Measurements from ENCODE around the gene HECA. TPM values are rescaled to one million over a fixed set of nuclear protein-coding genes. Genes with fewer than 3 reads are reported as not detected.
"Not testable (repeated sequence)": the region's sequence is repeated elsewhere in the genome, so short reads cannot be mapped to it uniquely, and the experiment has no call there.

HECA gene
- total RNA-seq, 4 donors from 2014 or later: 23.6 to 42.0 (median 33.0) TPM

GRCh38 chr6:139198529-139199288, 63.8 kb downstream of the HECA start:
- TF ChIP-seq POLR2A (IDR thresholded peaks at IDR 0.05) (no peak), CTCF (IDR thresholded peaks at IDR 0.05) (no peak)
- 89% methylated on average over 4 of the region's 4 CpGs for WGBS, 2 donors
- Histone ChIP-seq H3K27ac (no peak overlapping the region), H3K4me3 (replicated peaks in 1 of 3) (no peak overlapping the region), H3K4me1 (peaks cover 4 to 5% of the 10 kb centered on the region in 2 donors), H3K36me3 (no peaks in the 10 kb centered on the region), H3K27me3 (no peaks in the 10 kb centered on the region), H3K9me3 (no peaks in the 10 kb centered on the region)
- intact Hi-C loops (cut with DNase I): no loop called here
- DNase-seq: no peak

DNA sequence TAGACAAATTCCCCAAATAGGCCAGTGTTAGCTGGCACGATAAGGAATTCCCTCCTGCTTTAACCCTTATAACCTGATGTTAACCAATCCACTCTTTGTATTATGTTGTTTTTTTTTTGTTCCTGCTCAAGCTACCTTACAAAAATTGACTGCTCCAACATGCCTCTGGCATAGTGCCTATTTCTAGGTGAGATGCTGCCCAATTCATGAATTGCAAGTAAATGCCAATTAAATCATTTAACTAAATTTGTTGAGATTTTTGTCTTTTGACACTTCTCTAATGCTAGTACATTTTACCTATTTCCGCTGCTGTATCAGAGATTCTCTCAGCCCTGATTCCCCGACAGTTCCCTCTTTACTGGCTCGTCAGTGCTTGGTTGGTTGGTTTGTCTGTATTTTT, 66.5 kb downstream of the HECA start:
- 92 to 94% methylated on average over 4 of the region's 4 CpGs for WGBS, 2 donors
- intact Hi-C loops (cut with DNase I): no loop called here

GRCh38 chr6:139204978-139205377, 70.1 kb downstream of the HECA start:
- no peak overlapping the region for H3K4me3 ChIP-seq (replicated peaks in 1 of 3)
- no peak overlapping the region for H3K27ac ChIP-seq
- H3K27me3 ChIP-seq: no peaks in the 10 kb centered on the region
- no peaks in the 10 kb centered on the region for H3K9me3 ChIP-seq
- intact Hi-C loops (cut with DNase I): no loop called here
- 98% methylated on average over 2 of the region's 2 CpGs for WGBS, 2 donors
- TF ChIP-seq POLR2A (IDR thresholded peaks at IDR 0.05) (no peak), CTCF (IDR thresholded peaks at IDR 0.05) (no peak)
- DNase-seq: no peak
- no peaks in the 10 kb centered on the region for H3K36me3 ChIP-seq
- H3K4me1 ChIP-seq: no peaks in the 10 kb centered on the region

More for the DNA sequence above, 66.5 kb downstream of the HECA start:
- H3K9me3 ChIP-seq: no peaks in the 10 kb centered on the region
- H3K27ac ChIP-seq: no peak overlapping the region
- TF ChIP-seq POLR2A (IDR thresholded peaks at IDR 0.05) (no peak), CTCF (IDR thresholded peaks at IDR 0.05) (no peak)
- no peak for DNase-seq
- H3K27me3 ChIP-seq: no peaks in the 10 kb centered on the region
- H3K4me3 ChIP-seq (replicated peaks in 1 of 3): no peak overlapping the region
- no peaks in the 10 kb centered on the region for H3K36me3 ChIP-seq
- no peaks in the 10 kb centered on the region for H3K4me1 ChIP-seq

GRCh38 chr6:139205843-139206242, 71.0 kb downstream of the HECA start:
- 92 to 93% methylated on average over 3 of the region's 3 CpGs for WGBS, 2 donors
- no peak for TF ChIP-seq CTCF (IDR thresholded peaks at IDR 0.05)
- TF ChIP-seq POLR2A (IDR thresholded peaks at IDR 0.05): no peak
- DNase-seq: no peak
- Histone ChIP-seq H3K27me3 (no peaks in the 10 kb centered on the region), H3K4me1 (no peaks in the 10 kb centered on the region), H3K4me3 (replicated peaks in 1 of 3) (no peak overlapping the region), H3K27ac (no peak overlapping the region), H3K9me3 (no peaks in the 10 kb centered on the region), H3K36me3 (no peaks in the 10 kb centered on the region)
- intact Hi-C loops (cut with DNase I): no loop called here

DNA sequence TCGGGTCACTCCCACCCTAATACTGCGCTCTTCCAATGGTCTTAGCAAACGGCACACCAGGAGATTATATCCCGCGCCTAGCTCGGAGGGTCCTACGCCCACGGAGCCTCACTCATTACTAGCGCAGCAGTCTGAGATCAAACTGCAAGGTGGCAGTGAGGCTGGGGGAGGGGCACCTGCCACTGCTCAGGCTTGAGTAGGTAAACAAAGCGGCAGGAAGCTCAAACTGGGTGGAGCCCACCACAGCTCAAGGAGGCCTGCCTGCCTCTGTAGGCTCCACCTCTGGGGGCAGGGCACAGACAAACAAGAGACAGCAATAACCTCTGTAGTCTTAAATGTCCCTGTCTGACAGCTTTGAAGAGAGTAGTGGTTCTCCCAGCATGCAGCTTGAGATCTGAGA, 75.9 kb downstream of the HECA start:
- intact Hi-C loops (cut with DNase I); H3K4me3 ChIP-seq (replicated peaks in 1 of 3); H3K36me3 ChIP-seq; H3K4me1 ChIP-seq; H3K27ac ChIP-seq; H3K27me3 ChIP-seq; H3K9me3 ChIP-seq; DNase-seq: not testable (repeated sequence)
- 83 to 89% methylated on average over 10 of the region's 10 CpGs for WGBS, 2 donors

DNA sequence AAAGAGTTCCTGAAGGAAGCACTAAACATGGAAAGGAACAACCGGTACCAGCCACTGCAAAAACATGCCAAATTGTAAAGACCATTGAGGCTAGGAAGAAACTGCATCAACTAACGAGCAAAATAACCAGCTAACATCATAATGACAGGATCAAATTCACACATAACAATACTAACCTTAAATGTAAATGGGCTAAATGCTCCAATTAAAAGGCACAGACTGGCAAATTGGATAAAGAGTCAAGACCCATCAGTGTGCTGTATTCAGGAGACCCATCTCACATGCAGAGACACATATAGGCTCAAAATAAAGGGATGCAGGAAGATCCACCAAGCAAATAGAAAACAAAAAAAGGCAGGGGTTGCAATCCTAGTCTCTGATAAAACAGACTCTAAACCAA, 77.6 kb downstream of the HECA start:
- DNase-seq; H3K27ac ChIP-seq; H3K4me3 ChIP-seq (replicated peaks in 1 of 3); H3K4me1 ChIP-seq; H3K9me3 ChIP-seq; H3K27me3 ChIP-seq; H3K36me3 ChIP-seq; intact Hi-C loops (cut with DNase I): not testable (repeated sequence)
- WGBS, 2 donors: 100% methylated on average over 1 to 2 of the region's 2 CpGs

Measured in thyroid gland (tissue), 4 donors.